Measurements from ENCODE around the gene CAV1.

- TF ChIP-seq EZH2phosphoT487 (IDR thresholded peaks at IDR 0.05; ENCODE audit: insufficient read depth, low read depth) (no peak), EZH2 (IDR thresholded peaks at IDR 0.05; ENCODE audit: insufficient read depth, poor library complexity, severe bottlenecking) (no peak)
These were observed 17.8 kb downstream of the CAV1 start for GRCh38 chr7:116542618-116543017.
